Hepatocyte (in vitro differentiated cells): ENCODE data around the gene ZNF415.
"Not testable (repeated sequence)": the region's sequence is repeated elsewhere in the genome, so short reads cannot be mapped to it uniquely, and the experiment has no call there.

ENCODE experiments used
- CTCF ChIP-seq: fragments of 200-600 bp; sonication (generic); IDR thresholded peaks from 2 replicates; pipeline ENCODE4 v1.5.1; 2016; ENCODE audit warnings: antibody characterized with exemption, mild to moderate bottlenecking; ENCODE audit not compliant: poor library complexity
- EZH2 ChIP-seq: fragments of 200-600 bp; sonication (generic); IDR thresholded peaks from 2 replicates; pipeline ENCODE4 v1.6.1; 2016; ENCODE audit warnings: antibody characterized with exemption, mild to moderate bottlenecking, borderline replicate concordance

DNA sequence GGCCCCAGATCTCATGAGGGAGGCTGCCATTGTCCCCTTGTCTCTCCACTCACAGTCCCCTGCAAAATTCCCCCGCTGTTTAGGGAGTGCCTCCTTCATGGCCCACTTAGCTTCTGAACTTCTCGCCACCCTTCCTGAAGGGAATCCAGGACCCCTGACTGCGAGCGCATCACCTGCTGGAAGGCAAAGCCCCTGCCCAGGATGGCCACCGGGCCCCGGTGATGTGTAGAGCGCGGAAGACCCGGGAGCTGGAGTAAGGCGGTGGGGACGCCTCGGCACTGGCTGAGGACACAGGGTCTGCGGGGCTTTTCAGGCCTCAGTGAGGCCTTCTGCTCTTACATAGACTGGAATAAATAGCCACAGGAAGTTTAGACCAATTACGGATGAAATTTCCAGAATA lies 34.1 kb downstream of the ZNF415 start:
- TF ChIP-seq EZH2, CTCF: not testable (repeated sequence)
